ENCODE measurements around the gene TMED7. TPM values are rescaled to one million over a fixed set of nuclear protein-coding genes. Genes with fewer than 3 reads are reported as not detected.

Gene TMED7
- total and polyA plus RNA-seq, 2 of the 4 experiments (the other 2 are of a cell fraction), result 75.6 to 86.7 TPM

- H3K9ac ChIP-seq (ENCODE audit: low read depth, low read length), result no peak overlapping the region
- H3K23ac ChIP-seq (ENCODE audit: low read depth, low read length), result no peak overlapping the region
- H2BK20ac ChIP-seq (ENCODE audit: low read depth, low read length), result peak overlapping the region; percentile 58; the same call in 1 of the 2 replicates
- peak; percentile 21; the same call in 1 of the 2 replicates for ATAC-seq (ENCODE audit: low read depth)
- no peaks in the 10 kb centered on the region for H3K9me3 ChIP-seq (ENCODE audit: control insufficient read depth, insufficient read depth, low read length)
- H3K56ac ChIP-seq (ENCODE audit: extremely low read depth, insufficient read depth, low read length), result no peak overlapping the region
- no TSS peak for BruUV-seq (replicated peaks)
- no peak overlapping the region for H3K27ac ChIP-seq (ENCODE audit: insufficient read depth, low read length)
- H4K5ac ChIP-seq (ENCODE audit: low read depth, low read length), result no peak overlapping the region
- DNase-seq, result no peak
- no peak overlapping the region for H3K18ac ChIP-seq (ENCODE audit: low read depth, low read length)
- no peaks in the 10 kb centered on the region for H3K79me1 ChIP-seq (ENCODE audit: low read depth in 1 of 2, low read length in 2 of 2)
- TF ChIP-seq BHLHE40 (IDR thresholded peaks at IDR 0.05; ENCODE audit: low read depth, low read length), result no peak
- TF ChIP-seq, protein P1, sequence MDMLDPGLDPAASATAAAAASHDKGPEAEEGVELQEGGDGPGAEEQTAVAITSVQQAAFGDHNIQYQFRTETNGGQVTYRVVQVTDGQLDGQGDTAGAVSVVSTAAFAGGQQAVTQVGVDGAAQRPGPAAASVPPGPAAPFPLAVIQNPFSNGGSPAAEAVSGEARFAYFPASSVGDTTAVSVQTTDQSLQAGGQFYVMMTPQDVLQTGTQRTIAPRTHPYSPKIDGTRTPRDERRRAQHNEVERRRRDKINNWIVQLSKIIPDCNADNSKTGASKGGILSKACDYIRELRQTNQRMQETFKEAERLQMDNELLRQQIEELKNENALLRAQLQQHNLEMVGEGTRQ (IDR thresholded peaks at IDR 0.05; ENCODE audit: low read depth, low read length), result no peak
- no peak for TF ChIP-seq RCOR1 (IDR thresholded peaks at IDR 0.05; ENCODE audit: insufficient replicate concordance, low read length)
- no peak for TF ChIP-seq NFE2L2 (IDR thresholded peaks at IDR 0.05; ENCODE audit: low read depth, low read length)
- no peak for TF ChIP-seq CHD1 (IDR thresholded peaks at IDR 0.05; ENCODE audit: low read depth, low read length)
- TF ChIP-seq RFX5 (IDR thresholded peaks at IDR 0.05; ENCODE audit: low read depth, low read length), result no peak
- peak; percentile 82 for TF ChIP-seq CEBPB (IDR thresholded peaks at IDR 0.05; ENCODE audit: low read depth, low read length)
- TF ChIP-seq, protein P2, sequence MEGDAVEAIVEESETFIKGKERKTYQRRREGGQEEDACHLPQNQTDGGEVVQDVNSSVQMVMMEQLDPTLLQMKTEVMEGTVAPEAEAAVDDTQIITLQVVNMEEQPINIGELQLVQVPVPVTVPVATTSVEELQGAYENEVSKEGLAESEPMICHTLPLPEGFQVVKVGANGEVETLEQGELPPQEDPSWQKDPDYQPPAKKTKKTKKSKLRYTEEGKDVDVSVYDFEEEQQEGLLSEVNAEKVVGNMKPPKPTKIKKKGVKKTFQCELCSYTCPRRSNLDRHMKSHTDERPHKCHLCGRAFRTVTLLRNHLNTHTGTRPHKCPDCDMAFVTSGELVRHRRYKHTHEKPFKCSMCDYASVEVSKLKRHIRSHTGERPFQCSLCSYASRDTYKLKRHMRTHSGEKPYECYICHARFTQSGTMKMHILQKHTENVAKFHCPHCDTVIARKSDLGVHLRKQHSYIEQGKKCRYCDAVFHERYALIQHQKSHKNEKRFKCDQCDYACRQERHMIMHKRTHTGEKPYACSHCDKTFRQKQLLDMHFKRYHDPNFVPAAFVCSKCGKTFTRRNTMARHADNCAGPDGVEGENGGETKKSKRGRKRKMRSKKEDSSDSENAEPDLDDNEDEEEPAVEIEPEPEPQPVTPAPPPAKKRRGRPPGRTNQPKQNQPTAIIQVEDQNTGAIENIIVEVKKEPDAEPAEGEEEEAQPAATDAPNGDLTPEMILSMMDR (conservative IDR thresholded peaks at IDR 0.05; ENCODE audit: low read depth, low read length), result no peak
- no peak overlapping the region for H4K8ac ChIP-seq (ENCODE audit: low read depth in 2 of 2, low read length in 2 of 2)
- in situ Hi-C loops (cut with MboI; ENCODE audit: low sequenced_read_pairs) (no loop called here), dilution Hi-C loops (cut with HindIII; ENCODE audit: low sequenced_read_pairs, unreplicated experiment) (no loop called here), intact Hi-C loops (cut with micrococcal nuclease) (no loop called here)
- no peak overlapping the region for H2BK5ac ChIP-seq (ENCODE audit: low read depth, low read length, poor library complexity, severe bottlenecking)
- no peak overlapping the region for H2BK15ac ChIP-seq (ENCODE audit: low read depth, low read length)
- H4K91ac ChIP-seq (ENCODE audit: insufficient read depth, low read depth, low read length), result no peak overlapping the region
- H3K4me1 ChIP-seq (ENCODE audit: control insufficient read depth, insufficient read depth, low read length), result no peaks in the 10 kb centered on the region; the same call in 1 of the 2 replicates
- H3K9me1 ChIP-seq (ENCODE audit: insufficient read depth, low read length), result no peaks in the 10 kb centered on the region
- H4K20me1 ChIP-seq (ENCODE audit: insufficient read depth, low read length), result no peaks in the 10 kb centered on the region
- H3K36me3 ChIP-seq (ENCODE audit: control insufficient read depth, insufficient read depth, low read length), result no peaks in the 10 kb centered on the region
- no CpG with 5 or more reads among the region's 2 CpGs for WGBS, 2 experiments (ENCODE audit: extremely low coverage in 2 of 2, insufficient read length in 1 of 2)
- no peak overlapping the region for H3K14ac ChIP-seq (replicated peaks; ENCODE audit: low read depth, low read length)
- ChIA-PET CTCF (no interaction called here), POLR2A (ENCODE audit: unreplicated experiment) (no interaction called here)
- H3K27me3 ChIP-seq (ENCODE audit: control insufficient read depth, insufficient read depth, low read length), result peaks cover 8% of the 10 kb centered on the region; the same call in 1 of the 2 replicates
- H2AFZ ChIP-seq (replicated peaks; ENCODE audit: low read length, poor library complexity), result no peak overlapping the region
- no peak overlapping the region for H3K4me2 ChIP-seq (ENCODE audit: low read depth, low read length)
- no peak overlapping the region for H3K4ac ChIP-seq (ENCODE audit: low read depth, low read length)
- no peak overlapping the region for H3K4me3 ChIP-seq (ENCODE audit: insufficient read depth, low read depth, low read length)
- H2AK9ac ChIP-seq (replicated peaks; ENCODE audit: low read depth, low read length, poor library complexity), result no peak overlapping the region
- H2BK120ac ChIP-seq (ENCODE audit: low read depth, low read length), result no peak overlapping the region
- no peak overlapping the region for H2AK5ac ChIP-seq (ENCODE audit: low read depth, low read length)
Measured at GRCh38 chr5:115657125-115657880, 31.5 kb upstream of the TMED7 start.
